Measurements from ENCODE around the gene POLR2A. TPM values are rescaled to one million over a fixed set of nuclear protein-coding genes. Genes with fewer than 3 reads are reported as not detected.

Gene POLR2A
- total and polyA plus RNA-seq, 10 of the 15 experiments (the other 5 are each of a cell fraction or from before 2014, with no cell fraction given) = 1.7 to 121 (median 33.4) TPM

DNA sequence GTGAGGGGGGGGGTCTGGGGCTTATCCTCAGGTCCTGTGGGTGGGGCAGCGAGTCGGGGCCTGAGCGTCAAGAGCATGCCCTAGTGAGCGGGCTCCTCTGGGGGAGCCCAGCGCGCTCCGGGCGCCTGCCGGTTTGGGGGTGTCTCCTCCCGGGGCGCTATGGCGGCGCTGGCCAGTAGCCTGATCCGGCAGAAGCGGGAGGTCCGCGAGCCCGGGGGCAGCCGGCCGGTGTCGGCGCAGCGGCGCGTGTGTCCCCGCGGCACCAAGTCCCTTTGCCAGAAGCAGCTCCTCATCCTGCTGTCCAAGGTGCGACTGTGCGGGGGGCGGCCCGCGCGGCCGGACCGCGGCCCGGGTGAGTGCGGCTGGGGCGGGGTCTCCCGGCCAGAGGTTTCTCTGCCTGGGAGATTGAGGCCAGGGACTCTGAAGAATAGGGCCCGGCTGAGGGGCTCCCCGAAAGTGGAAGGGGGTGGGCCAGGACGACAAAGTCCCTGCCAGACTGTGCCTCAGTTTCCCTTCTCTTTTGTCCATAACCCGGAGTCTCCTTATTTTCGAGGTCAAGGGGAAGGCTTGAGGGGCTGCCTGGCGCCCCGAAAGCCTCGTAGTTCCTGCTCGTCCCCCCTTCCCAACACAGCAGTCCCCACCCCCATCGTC is 44.6 kb upstream of the POLR2A start, which contains the start of gene FGF11 (continued):
- TF ChIP-seq, protein P1, sequence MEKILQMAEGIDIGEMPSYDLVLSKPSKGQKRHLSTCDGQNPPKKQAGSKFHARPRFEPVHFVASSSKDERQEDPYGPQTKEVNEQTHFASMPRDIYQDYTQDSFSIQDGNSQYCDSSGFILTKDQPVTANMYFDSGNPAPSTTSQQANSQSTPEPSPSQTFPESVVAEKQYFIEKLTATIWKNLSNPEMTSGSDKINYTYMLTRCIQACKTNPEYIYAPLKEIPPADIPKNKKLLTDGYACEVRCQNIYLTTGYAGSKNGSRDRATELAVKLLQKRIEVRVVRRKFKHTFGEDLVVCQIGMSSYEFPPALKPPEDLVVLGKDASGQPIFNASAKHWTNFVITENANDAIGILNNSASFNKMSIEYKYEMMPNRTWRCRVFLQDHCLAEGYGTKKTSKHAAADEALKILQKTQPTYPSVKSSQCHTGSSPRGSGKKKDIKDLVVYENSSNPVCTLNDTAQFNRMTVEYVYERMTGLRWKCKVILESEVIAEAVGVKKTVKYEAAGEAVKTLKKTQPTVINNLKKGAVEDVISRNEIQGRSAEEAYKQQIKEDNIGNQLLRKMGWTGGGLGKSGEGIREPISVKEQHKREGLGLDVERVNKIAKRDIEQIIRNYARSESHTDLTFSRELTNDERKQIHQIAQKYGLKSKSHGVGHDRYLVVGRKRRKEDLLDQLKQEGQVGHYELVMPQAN (conservative IDR thresholded peaks at IDR 0.05) = peak; percentile 41; the same call in 1 of the 2 replicates
- TF ChIP-seq FOXM1 (IDR thresholded peaks at IDR 0.05; ENCODE audit: low read depth, low read length) = no peak

DNA sequence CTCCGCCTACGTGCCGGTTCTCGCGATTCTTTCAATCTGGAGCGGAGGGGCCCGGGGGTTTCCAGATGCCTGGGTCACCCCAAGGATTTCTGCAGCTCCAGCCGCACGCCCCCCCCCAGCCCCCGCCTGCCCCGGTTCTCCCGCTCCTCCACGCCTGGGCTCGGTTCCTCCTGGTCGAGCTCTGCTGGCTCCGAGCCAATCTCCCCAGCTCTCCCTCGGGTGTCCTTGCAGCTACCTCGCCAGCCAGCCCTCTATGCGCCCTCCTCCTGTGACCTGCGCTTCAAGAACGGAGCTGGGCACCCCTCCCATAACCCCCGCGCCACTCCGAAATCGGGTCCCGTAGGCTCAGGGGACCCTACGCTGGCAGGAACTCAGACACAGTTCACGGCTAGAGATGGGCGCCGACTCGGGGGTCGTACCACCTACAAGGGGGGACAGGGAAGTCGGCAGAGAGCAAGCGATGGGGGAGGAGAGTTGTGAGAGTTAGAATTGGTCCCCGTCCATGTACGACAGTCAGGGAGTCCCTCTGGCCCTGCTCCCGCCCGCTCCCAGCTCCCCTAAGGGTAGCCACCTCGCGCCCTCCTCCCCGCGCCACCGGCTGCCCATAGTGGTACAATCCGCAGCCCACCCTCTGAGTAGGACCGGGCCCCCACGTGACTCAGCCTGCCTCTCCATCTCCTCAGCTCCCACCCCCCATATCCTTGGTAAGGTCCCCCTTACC is 43.9 kb upstream of the POLR2A start:
- intact Hi-C loops (cut with micrococcal nuclease; ENCODE audit: unreplicated experiment) (no loop called here), in situ Hi-C loops (cut with MboI) (no loop called here)
- WGBS (ENCODE audit: insufficient coverage, insufficient replicate concordance, low lambda C conversion rate, missing lambda C conversion rate) = 1% methylated on average over 33 of the region's 46 CpGs
- SMC1A ChIA-PET (ENCODE audit: uncharacterized antibody, unreplicated experiment) = interaction anchor here (0.9 to 1.9 kb wide), 8 partner anchors 12 to 119 kb away, joined by 3 to 8 read pairs (median 4); partner anchors contain the start of genes SLC35G6, TNFSF13 and ZBTB4
- H3K36me3 ChIP-seq (ENCODE audit: control insufficient read depth in 2 of 2, insufficient read depth in 2 of 2, low read length in 1 of 2) = no peaks in the 10 kb centered on the region
- POLR2A ChIA-PET = interaction anchor here (0.7 to 8.2 kb wide), 12 partner anchors 8 to 144 kb away, joined by 3 to 63 read pairs (median 4); partner anchors contain the start of genes POLR2A, SENP3, SLC35G6 and TMEM256
- peak; percentile 68 for FAIRE-seq
- peak overlapping the region; percentile 77 for H3K9ac ChIP-seq (ENCODE audit: control insufficient read depth, insufficient read depth, low read length)
- no TSS peak for BruUV-seq (replicated peaks)
- H4K20me1 ChIP-seq (ENCODE audit: control insufficient read depth, insufficient read depth) = no peaks in the 10 kb centered on the region
- H3K79me2 ChIP-seq (ENCODE audit: control insufficient read depth, insufficient read depth, low read length) = peaks cover 6% of the 10 kb centered on the region
- H3K9me3 ChIP-seq (replicated peaks; ENCODE audit: control insufficient read depth, insufficient read depth, low read length) = no peaks in the 10 kb centered on the region
- CTCF ChIA-PET = interaction anchor here (0.7 to 2.8 kb wide), 8 partner anchors 14 to 247 kb away, joined by 3 to 20 read pairs (median 3); partner anchors contain the start of genes NEURL4, SAT2, SENP3 and TP53
- peaks cover 0 to 4% of the 10 kb centered on the region in 2 experiments; a peak in 2 of 4 replicates for H3K27me3 ChIP-seq (replicated peaks in 1 of 2; ENCODE audit: control insufficient read depth in 2 of 2, insufficient read depth in 2 of 2, low read length in 1 of 2)
- H2AFZ ChIP-seq (ENCODE audit: control insufficient read depth, low read depth, low read length) = peak overlapping the region; percentile 82
- H3K27ac ChIP-seq (ENCODE audit: control insufficient read depth, insufficient read depth) = peak overlapping the region; percentile 46; the same call in 1 of the 2 replicates
- peak; percentile 9 for ATAC-seq
- no peak for DNase-seq (ENCODE audit: low read depth, low spot score)
- H3K4me2 ChIP-seq (ENCODE audit: control insufficient read depth, insufficient read depth) = peak overlapping the region; percentile 91
- H3K4me3 ChIP-seq = peak overlapping the region; percentile 97
- H3K4me1 ChIP-seq (ENCODE audit: control insufficient read depth, insufficient read depth, low read length) = peaks cover 33% of the 10 kb centered on the region
- RAD21 ChIA-PET (ENCODE audit: unreplicated experiment) = interaction anchor here (0.7 to 2.5 kb wide), 9 partner anchors 15 to 120 kb away, joined by 3 to 12 read pairs (median 3); partner anchors contain the start of genes SENP3, TMEM95 and ZBTB4
- 0 out of 2 replicates have a peak, but pooled peaks have one; percentile 70 for TF ChIP-seq DPF2 (IDR thresholded peaks at IDR 0.05)
- TF ChIP-seq KLF5 (IDR thresholded peaks at IDR 0.05; ENCODE audit: partially characterized antibody) = peak; percentile 96
- peak; percentile 4 for TF ChIP-seq RELA (IDR thresholded peaks at IDR 0.05; ENCODE audit: borderline replicate concordance, partially characterized antibody)
- TF ChIP-seq, protein P2, sequence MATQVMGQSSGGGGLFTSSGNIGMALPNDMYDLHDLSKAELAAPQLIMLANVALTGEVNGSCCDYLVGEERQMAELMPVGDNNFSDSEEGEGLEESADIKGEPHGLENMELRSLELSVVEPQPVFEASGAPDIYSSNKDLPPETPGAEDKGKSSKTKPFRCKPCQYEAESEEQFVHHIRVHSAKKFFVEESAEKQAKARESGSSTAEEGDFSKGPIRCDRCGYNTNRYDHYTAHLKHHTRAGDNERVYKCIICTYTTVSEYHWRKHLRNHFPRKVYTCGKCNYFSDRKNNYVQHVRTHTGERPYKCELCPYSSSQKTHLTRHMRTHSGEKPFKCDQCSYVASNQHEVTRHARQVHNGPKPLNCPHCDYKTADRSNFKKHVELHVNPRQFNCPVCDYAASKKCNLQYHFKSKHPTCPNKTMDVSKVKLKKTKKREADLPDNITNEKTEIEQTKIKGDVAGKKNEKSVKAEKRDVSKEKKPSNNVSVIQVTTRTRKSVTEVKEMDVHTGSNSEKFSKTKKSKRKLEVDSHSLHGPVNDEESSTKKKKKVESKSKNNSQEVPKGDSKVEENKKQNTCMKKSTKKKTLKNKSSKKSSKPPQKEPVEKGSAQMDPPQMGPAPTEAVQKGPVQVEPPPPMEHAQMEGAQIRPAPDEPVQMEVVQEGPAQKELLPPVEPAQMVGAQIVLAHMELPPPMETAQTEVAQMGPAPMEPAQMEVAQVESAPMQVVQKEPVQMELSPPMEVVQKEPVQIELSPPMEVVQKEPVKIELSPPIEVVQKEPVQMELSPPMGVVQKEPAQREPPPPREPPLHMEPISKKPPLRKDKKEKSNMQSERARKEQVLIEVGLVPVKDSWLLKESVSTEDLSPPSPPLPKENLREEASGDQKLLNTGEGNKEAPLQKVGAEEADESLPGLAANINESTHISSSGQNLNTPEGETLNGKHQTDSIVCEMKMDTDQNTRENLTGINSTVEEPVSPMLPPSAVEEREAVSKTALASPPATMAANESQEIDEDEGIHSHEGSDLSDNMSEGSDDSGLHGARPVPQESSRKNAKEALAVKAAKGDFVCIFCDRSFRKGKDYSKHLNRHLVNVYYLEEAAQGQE (IDR thresholded peaks at IDR 0.05; ENCODE audit: low read depth, low read length) = no peak
- TF ChIP-seq SREBF1 (IDR thresholded peaks at IDR 0.05; ENCODE audit: low read length) = peak; percentile 39
- peak; percentile 88; the same call in 1 of the 2 replicates for TF ChIP-seq CHD1 (IDR thresholded peaks at IDR 0.05; ENCODE audit: low read depth, low read length)
- peak; percentile 33 for TF ChIP-seq CREM (IDR thresholded peaks at IDR 0.05; ENCODE audit: low read depth)
- TF ChIP-seq, protein P3, sequence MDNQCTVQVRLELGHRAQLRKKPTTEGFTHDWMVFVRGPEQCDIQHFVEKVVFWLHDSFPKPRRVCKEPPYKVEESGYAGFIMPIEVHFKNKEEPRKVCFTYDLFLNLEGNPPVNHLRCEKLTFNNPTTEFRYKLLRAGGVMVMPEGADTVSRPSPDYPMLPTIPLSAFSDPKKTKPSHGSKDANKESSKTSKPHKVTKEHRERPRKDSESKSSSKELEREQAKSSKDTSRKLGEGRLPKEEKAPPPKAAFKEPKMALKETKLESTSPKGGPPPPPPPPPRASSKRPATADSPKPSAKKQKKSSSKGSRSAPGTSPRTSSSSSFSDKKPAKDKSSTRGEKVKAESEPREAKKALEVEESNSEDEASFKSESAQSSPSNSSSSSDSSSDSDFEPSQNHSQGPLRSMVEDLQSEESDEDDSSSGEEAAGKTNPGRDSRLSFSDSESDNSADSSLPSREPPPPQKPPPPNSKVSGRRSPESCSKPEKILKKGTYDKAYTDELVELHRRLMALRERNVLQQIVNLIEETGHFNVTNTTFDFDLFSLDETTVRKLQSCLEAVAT (IDR thresholded peaks at IDR 0.05) = peak; percentile 77; the same call in 1 of the 2 replicates
- TF ChIP-seq, protein P4, sequence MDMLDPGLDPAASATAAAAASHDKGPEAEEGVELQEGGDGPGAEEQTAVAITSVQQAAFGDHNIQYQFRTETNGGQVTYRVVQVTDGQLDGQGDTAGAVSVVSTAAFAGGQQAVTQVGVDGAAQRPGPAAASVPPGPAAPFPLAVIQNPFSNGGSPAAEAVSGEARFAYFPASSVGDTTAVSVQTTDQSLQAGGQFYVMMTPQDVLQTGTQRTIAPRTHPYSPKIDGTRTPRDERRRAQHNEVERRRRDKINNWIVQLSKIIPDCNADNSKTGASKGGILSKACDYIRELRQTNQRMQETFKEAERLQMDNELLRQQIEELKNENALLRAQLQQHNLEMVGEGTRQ (IDR thresholded peaks at IDR 0.05; ENCODE audit: borderline replicate concordance, low read depth, low read length) = peak; percentile 15; the same call in 1 of the 2 replicates

Measured in GM12878 (cell line).